IMR-90 (cell line): ENCODE results near the gene NCAPG2.

Source experiments
- CTCF ChIP-seq: conservative IDR thresholded peaks from 2 replicates; pipeline ENCODE4 v1.5.1; 2012; ENCODE audit warnings: mild to moderate bottlenecking, low read depth, low read length, improper control_type of control experiment
- MAFK ChIP-seq: IDR thresholded peaks from 2 replicates; pipeline ENCODE4 v1.6.1; 2012; ENCODE audit warnings: low read depth, low read length, improper control_type of control experiment
- MXI1 ChIP-seq: IDR thresholded peaks from 2 replicates; pipeline ENCODE4 v1.6.1; 2012; ENCODE audit warnings: low read depth, mild to moderate bottlenecking, low read length, moderate library complexity, borderline replicate concordance
- RCOR1 ChIP-seq: IDR thresholded peaks from 2 replicates; pipeline ENCODE4 v1.6.1; 2012; ENCODE audit warnings: mild to moderate bottlenecking, low read length, improper control_type of control experiment; ENCODE audit not compliant: insufficient replicate concordance

GRCh38 chr7:158695056-158695455, 9.5 kb downstream of the NCAPG2 start:
- no peak for TF ChIP-seq CTCF
- no peak for TF ChIP-seq RCOR1
- no peak for TF ChIP-seq MAFK
- no peak for TF ChIP-seq MXI1
